ENCODE results near the gene RASD2.
"Not testable (repeated sequence)": the region's sequence is repeated elsewhere in the genome, so short reads cannot be mapped to it uniquely, and the experiment has no call there.

RASD2 gene

DNA sequence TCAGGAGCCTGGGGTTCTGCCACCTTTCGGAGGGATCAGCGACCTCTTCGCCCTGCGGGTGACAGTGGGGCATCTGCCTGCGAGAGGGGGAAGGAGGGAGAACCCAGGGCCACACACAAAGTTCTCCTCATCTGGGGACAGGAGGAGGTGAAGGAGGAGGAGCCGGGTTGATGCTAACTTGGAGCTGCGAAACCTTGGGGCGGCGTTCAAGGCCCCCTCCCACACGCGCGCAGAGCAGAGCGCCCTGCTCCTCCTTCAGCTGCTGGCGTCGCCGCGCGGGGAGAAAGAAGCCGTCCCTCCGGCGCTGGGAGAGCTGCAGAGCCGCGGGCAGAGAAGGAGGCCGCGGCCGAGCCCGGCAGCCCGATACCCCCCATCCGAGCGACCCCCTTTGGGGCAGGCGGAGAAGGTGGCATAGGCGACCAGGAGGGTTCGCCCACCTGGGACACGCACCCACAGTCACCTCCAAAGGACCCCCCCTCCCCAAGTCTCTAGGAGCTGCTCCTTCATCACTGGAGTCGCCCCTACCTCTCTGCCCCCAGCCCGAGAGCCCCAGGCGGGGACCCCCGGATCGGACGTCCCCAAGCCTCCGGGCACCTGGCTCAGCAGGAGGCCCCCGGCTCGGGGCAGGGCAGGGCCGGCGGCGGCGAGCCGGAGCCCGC lies at the start of gene RASD2:
Gene RASD2 (plus strand): TSS at position 237 of the 659 bp plus-strand sequence. CDS start 5,979 bp downstream, outside the sequence.
- Histone ChIP-seq H3K4me1 (ENCODE audit: control insufficient read depth in 2 of 2, insufficient read depth in 2 of 2, low read length in 2 of 2) (peaks cover 11 to 14% of the 10 kb centered on the region in 2 donors), H3K4me3 (ENCODE audit: low read length in 2 of 2) (peak within 1 kb of the TSS; percentile 71 to 75), H3K36me3 (ENCODE audit: control insufficient read depth in 2 of 2, insufficient read depth in 2 of 2, low read length in 2 of 2) (no peaks in the 10 kb centered on the region), H3K9ac (ENCODE audit: low read depth in 1 of 2, low read length in 2 of 2) (peak within 1 kb of the TSS; percentile 24 to 66), H3K9me3 (ENCODE audit: control insufficient read depth in 2 of 2, low read length in 2 of 2) (no peaks in the 10 kb centered on the region), H3K27me3 (ENCODE audit: control insufficient read depth in 2 of 2, insufficient read depth in 2 of 2, low read length in 2 of 2) (peaks cover 7 to 18% of the 10 kb centered on the region in 2 donors), H3K27ac (ENCODE audit: low read depth in 2 of 2, low read length in 2 of 2) (peak within 1 kb of the TSS; percentile 38 to 46)

DNA sequence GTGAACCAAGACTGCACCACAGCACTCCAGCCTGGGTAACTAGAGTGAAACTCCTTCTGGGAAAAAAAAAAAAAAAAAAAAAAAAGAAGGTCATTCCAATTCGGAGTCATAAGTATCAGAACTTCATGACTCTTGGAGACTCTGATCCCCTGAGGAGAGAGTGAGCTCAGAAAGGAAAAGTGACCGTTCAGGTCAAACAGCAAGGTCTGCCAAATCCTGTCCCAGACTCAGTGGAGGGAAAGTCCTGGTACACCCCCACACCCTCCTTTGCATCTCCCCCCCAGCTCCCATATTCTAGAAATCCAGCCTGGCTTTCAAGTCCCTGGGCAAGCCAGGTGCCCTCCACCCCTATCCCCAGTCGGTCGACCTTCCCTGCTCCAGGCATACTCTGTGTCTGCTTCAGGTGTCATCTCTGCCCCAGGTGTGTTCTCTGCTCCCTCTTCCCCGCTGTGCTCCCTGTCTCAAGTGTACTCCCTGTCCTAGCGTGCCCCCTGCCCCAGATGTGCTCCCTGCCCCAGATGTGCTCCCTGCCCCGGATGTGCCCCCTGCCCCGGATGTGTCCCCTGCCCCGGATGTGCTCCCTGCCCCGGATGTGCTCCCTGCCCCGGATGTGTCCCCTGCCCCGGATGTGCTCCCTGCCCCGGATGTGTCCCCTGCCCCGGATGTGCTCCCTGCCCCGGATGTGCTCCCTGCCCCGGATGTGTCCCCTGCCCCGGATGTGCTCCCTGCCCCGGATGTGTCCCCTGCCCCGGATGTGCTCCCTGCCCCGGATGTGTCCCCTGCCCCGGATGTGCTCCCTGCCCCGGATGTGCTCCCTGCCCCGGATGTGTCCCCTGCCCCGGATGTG lies 49.3 kb upstream of the RASD2 start:
- not testable (repeated sequence) for H3K4me3 ChIP-seq (ENCODE audit: low read length in 2 of 2); H3K4me1 ChIP-seq (ENCODE audit: control insufficient read depth in 2 of 2, insufficient read depth in 2 of 2, low read length in 2 of 2); H3K27me3 ChIP-seq (ENCODE audit: control insufficient read depth in 2 of 2, insufficient read depth in 2 of 2, low read length in 2 of 2); H3K9ac ChIP-seq (ENCODE audit: low read depth in 1 of 2, low read length in 2 of 2); H3K9me3 ChIP-seq (ENCODE audit: control insufficient read depth in 2 of 2, low read length in 2 of 2); H3K36me3 ChIP-seq (ENCODE audit: control insufficient read depth in 2 of 2, insufficient read depth in 2 of 2, low read length in 2 of 2); H3K27ac ChIP-seq (ENCODE audit: low read depth in 2 of 2, low read length in 2 of 2)

- Histone ChIP-seq H3K4me3 (ENCODE audit: low read length in 2 of 2) (no peak overlapping the region), H3K27ac (ENCODE audit: low read depth in 2 of 2, low read length in 2 of 2) (no peak overlapping the region), H3K4me1 (ENCODE audit: control insufficient read depth in 2 of 2, insufficient read depth in 2 of 2, low read length in 2 of 2) (no peaks in the 10 kb centered on the region), H3K9ac (ENCODE audit: low read depth in 1 of 2, low read length in 2 of 2) (no peak overlapping the region), H3K9me3 (ENCODE audit: control insufficient read depth in 2 of 2, low read length in 2 of 2) (no peaks in the 10 kb centered on the region), H3K36me3 (ENCODE audit: control insufficient read depth in 2 of 2, insufficient read depth in 2 of 2, low read length in 2 of 2) (no peaks in the 10 kb centered on the region), H3K27me3 (ENCODE audit: control insufficient read depth in 2 of 2, insufficient read depth in 2 of 2, low read length in 2 of 2) (no peaks in the 10 kb centered on the region)
Measured at GRCh38 chr22:35491908-35492380, 48.7 kb upstream of the RASD2 start.

DNA sequence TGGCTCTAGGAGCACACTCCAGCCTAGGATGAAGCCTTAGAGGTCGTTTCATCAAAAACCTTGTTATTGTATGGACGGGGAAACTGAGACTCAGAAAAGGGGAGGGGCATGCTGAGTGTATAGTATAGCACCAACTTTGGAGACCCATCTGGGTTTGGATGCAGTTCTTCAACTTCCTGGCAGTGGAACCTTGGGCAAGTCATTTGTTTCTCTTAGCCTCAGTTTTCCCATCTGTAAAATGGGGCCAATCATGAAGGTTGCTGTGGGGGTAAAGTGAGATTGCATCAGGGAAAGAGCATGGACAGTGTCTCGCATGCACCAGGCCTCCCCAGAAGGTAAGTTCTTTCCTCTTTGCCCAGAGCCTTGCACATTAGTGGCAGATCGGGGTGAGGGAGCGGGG lies 47.6 kb upstream of the RASD2 start:
- no peaks in the 10 kb centered on the region for H3K36me3 ChIP-seq (ENCODE audit: control insufficient read depth in 2 of 2, insufficient read depth in 2 of 2, low read length in 2 of 2)
- H3K4me3 ChIP-seq (ENCODE audit: low read length in 2 of 2), result no peak overlapping the region
- H3K9me3 ChIP-seq (ENCODE audit: control insufficient read depth in 2 of 2, low read length in 2 of 2), result no peaks in the 10 kb centered on the region
- H3K9ac ChIP-seq (ENCODE audit: low read depth in 1 of 2, low read length in 2 of 2), result no peak overlapping the region
- no peak overlapping the region for H3K27ac ChIP-seq (ENCODE audit: low read depth in 2 of 2, low read length in 2 of 2)
- H3K4me1 ChIP-seq (ENCODE audit: control insufficient read depth in 2 of 2, insufficient read depth in 2 of 2, low read length in 2 of 2), result no peaks in the 10 kb centered on the region
- H3K27me3 ChIP-seq (ENCODE audit: control insufficient read depth in 2 of 2, insufficient read depth in 2 of 2, low read length in 2 of 2), result no peaks in the 10 kb centered on the region

DNA sequence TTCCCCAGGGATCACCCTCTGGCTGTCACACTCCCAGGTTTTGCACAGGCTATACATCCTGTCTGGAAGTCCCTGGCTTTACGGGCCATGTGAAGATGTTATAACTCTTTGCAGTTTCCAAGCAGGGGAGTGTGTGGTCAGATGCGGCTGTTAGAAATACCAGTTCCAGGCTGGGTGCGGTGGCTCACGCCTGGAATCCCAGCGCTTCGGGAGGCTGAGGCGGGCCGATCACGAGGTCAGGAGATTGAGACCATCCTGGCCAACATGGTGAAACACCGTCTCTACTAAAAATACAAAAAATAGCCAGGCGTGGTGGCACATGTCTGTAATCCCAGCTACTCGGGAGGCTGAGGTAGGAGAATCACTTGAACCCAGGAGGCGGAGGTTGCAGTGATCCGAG lies 44.9 kb upstream of the RASD2 start:
- H3K9ac ChIP-seq (ENCODE audit: low read depth in 1 of 2, low read length in 2 of 2); H3K36me3 ChIP-seq (ENCODE audit: control insufficient read depth in 2 of 2, insufficient read depth in 2 of 2, low read length in 2 of 2); H3K4me3 ChIP-seq (ENCODE audit: low read length in 2 of 2); H3K9me3 ChIP-seq (ENCODE audit: control insufficient read depth in 2 of 2, low read length in 2 of 2); H3K27me3 ChIP-seq (ENCODE audit: control insufficient read depth in 2 of 2, insufficient read depth in 2 of 2, low read length in 2 of 2); H3K4me1 ChIP-seq (ENCODE audit: control insufficient read depth in 2 of 2, insufficient read depth in 2 of 2, low read length in 2 of 2); H3K27ac ChIP-seq (ENCODE audit: low read depth in 2 of 2, low read length in 2 of 2): not testable (repeated sequence)

DNA sequence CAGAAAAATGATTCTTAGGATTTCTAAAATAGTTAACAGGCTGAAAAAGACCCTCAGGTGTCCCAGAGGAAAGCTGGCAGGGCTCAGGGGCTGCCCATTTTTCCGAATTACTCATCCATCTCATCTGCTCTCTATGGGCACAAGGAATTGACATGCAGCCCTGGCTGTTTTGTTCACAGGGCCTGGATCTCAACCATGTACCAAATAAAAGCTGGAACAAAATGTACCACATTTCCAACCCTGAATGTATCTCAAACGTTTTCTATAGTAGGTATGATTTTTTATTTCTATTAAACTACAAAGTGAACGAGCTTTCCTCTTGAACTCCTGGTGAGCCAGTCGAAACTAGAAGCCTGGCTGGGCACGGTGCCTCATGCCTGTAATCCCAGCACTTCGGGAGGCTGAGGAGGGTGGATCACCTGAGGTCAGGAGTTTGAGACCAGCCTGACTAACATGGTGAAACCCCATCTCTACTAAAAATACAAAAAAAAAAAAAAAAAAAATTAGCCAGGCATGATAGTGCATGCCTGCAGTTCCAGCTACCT lies 43.8 kb upstream of the RASD2 start:
- H3K9ac ChIP-seq (ENCODE audit: low read depth in 1 of 2, low read length in 2 of 2), result no peak overlapping the region
- no peak overlapping the region for H3K27ac ChIP-seq (ENCODE audit: low read depth in 2 of 2, low read length in 2 of 2)
- H3K27me3 ChIP-seq (ENCODE audit: control insufficient read depth in 2 of 2, insufficient read depth in 2 of 2, low read length in 2 of 2), result peaks cover 0 to 3% of the 10 kb centered on the region in 2 donors
- H3K36me3 ChIP-seq (ENCODE audit: control insufficient read depth in 2 of 2, insufficient read depth in 2 of 2, low read length in 2 of 2), result no peaks in the 10 kb centered on the region
- H3K4me3 ChIP-seq (ENCODE audit: low read length in 2 of 2), result no peak overlapping the region
- no peaks in the 10 kb centered on the region for H3K4me1 ChIP-seq (ENCODE audit: control insufficient read depth in 2 of 2, insufficient read depth in 2 of 2, low read length in 2 of 2)
- no peaks in the 10 kb centered on the region for H3K9me3 ChIP-seq (ENCODE audit: control insufficient read depth in 2 of 2, low read length in 2 of 2)

DNA sequence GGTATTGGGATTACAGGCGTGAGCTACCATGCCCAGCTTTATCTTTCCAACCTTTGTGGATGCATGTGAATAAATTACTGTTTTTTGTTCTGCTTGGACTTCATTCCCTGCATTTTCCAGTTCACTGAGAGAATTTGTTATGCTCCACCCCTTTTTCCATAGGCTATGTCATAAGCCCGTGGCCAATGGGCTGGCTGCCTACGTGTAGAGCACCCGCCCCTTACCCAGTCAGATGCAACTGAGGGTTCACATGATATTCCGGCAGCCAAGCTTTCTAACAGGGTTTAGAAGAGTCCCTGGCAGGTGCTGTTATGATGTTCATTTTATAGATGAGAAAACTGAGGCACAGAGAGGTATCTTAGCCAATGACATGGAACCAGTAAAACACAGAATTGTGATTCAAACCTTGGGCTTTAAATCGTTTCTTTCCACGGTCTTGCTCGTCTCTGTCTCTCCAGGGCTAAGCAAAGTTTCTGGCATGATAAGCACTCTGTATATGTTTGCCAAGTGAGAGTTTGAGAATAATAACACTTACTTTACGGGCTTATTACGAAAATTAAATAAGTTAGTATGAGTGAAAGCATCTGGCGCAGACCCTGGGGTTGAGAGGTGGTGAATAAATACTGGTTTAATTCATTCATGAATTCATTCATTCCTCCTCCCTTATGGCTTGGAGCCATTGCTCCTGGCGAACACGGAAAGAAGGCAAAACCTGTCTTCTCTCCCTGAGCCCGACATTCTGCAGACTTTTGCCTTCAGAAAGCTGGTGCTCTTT lies 42.4 kb upstream of the RASD2 start:
- Histone ChIP-seq H3K27me3 (ENCODE audit: control insufficient read depth in 2 of 2, insufficient read depth in 2 of 2, low read length in 2 of 2) (peaks cover 0 to 3% of the 10 kb centered on the region in 2 donors), H3K9ac (ENCODE audit: low read depth in 1 of 2, low read length in 2 of 2) (no peak overlapping the region), H3K4me1 (ENCODE audit: control insufficient read depth in 2 of 2, insufficient read depth in 2 of 2, low read length in 2 of 2) (no peaks in the 10 kb centered on the region), H3K9me3 (ENCODE audit: control insufficient read depth in 2 of 2, low read length in 2 of 2) (no peaks in the 10 kb centered on the region), H3K27ac (ENCODE audit: low read depth in 2 of 2, low read length in 2 of 2) (no peak overlapping the region), H3K36me3 (ENCODE audit: control insufficient read depth in 2 of 2, insufficient read depth in 2 of 2, low read length in 2 of 2) (no peaks in the 10 kb centered on the region), H3K4me3 (ENCODE audit: low read length in 2 of 2) (no peak overlapping the region)

GRCh38 chr22:35502836-35503235 lies 37.8 kb upstream of the RASD2 start:
- Histone ChIP-seq H3K27ac (ENCODE audit: low read depth in 2 of 2, low read length in 2 of 2) (no peak overlapping the region), H3K36me3 (ENCODE audit: control insufficient read depth in 2 of 2, insufficient read depth in 2 of 2, low read length in 2 of 2) (no peaks in the 10 kb centered on the region)

GRCh38 chr22:35505399-35506258 lies 35.0 kb upstream of the RASD2 start:
- no peak overlapping the region for H3K9ac ChIP-seq (ENCODE audit: low read depth in 1 of 2, low read length in 2 of 2)
- H3K4me3 ChIP-seq (ENCODE audit: low read length in 2 of 2), result no peak overlapping the region
- no peak overlapping the region for H3K27ac ChIP-seq (ENCODE audit: low read depth in 2 of 2, low read length in 2 of 2)
- no peaks in the 10 kb centered on the region for H3K9me3 ChIP-seq (ENCODE audit: control insufficient read depth in 2 of 2, low read length in 2 of 2)
- no peaks in the 10 kb centered on the region for H3K36me3 ChIP-seq (ENCODE audit: control insufficient read depth in 2 of 2, insufficient read depth in 2 of 2, low read length in 2 of 2)
- H3K27me3 ChIP-seq (ENCODE audit: control insufficient read depth in 2 of 2, insufficient read depth in 2 of 2, low read length in 2 of 2), result peaks cover 0 to 2% of the 10 kb centered on the region in 2 donors
- peaks cover 0 to 2% of the 10 kb centered on the region in 2 donors for H3K4me1 ChIP-seq (ENCODE audit: control insufficient read depth in 2 of 2, insufficient read depth in 2 of 2, low read length in 2 of 2)

More at GRCh38 chr22:35502836-35503235, 37.8 kb upstream of the RASD2 start:
- Histone ChIP-seq H3K4me1 (ENCODE audit: control insufficient read depth in 2 of 2, insufficient read depth in 2 of 2, low read length in 2 of 2) (peaks cover 0 to 2% of the 10 kb centered on the region in 2 donors), H3K27me3 (ENCODE audit: control insufficient read depth in 2 of 2, insufficient read depth in 2 of 2, low read length in 2 of 2) (peaks cover 0 to 3% of the 10 kb centered on the region in 2 donors), H3K9ac (ENCODE audit: low read depth in 1 of 2, low read length in 2 of 2) (no peak overlapping the region), H3K9me3 (ENCODE audit: control insufficient read depth in 2 of 2, low read length in 2 of 2) (no peaks in the 10 kb centered on the region), H3K4me3 (ENCODE audit: low read length in 2 of 2) (no peak overlapping the region)

Measured in mucosa of rectum (tissue), 2 donors.